HepG2 (cell line): ENCODE results near the gene RFX7. TPM values are rescaled to one million over a fixed set of nuclear protein-coding genes. Genes with fewer than 3 reads are reported as not detected.

Source experiments
- ATAC-seq: fragments of 200-7000 bp; cut with Tn5 transposase; 3 replicates; pipeline ENCODE4 v1.9.1; 2020; ENCODE audit warnings: mild to moderate bottlenecking, moderate library complexity
- BruUV-seq: library from RNA; stranded (reverse); fragments of 400-500 nt; replicated peaks from 2 replicates; lab custom pipeline; 2021; lab: Mats Ljungman, UMichigan
- CTCF ChIA-PET: fragments of 300-600 bp; formaldehyde crosslinking; extraction: SDS; loops from one replicate; lab custom pipeline; 2021; ENCODE audit warnings: low total read pairs, inconsistent platforms, low intra/inter-chr PET ratio; lab: Yijun Ruan, JAX
- POLR2A ChIA-PET: fragments of 350-600 bp; sonication (Branson Sonifier 250); formaldehyde crosslinking; loops from one replicate; lab custom pipeline; 2020; ENCODE audit warnings: antibody characterized with exemption, inconsistent platforms; lab: Yijun Ruan, JAX
- DNase-seq: peaks from one replicate; pipeline ENCODE4 v3.0.0-alpha.2; 2015; ENCODE audit warnings: low spot score
- FAIRE-seq: peaks from 3 replicates; lab custom pipeline; 2011; peaks lifted over from hg19 to GRCh38; lab: Jason Lieb, UNC
- H2AFZ ChIP-seq: one replicate; pipeline ENCODE4 v1.6.1; 2011; ENCODE audit warnings: low read length, inconsistent platforms
- H3K27ac ChIP-seq: fragments of 300-600 bp; 3 replicates; pipeline ENCODE4 v1.8.0; 2011; ENCODE audit warnings: mixed run types, mild to moderate bottlenecking, mixed read lengths, low read length, inconsistent platforms; ENCODE audit not compliant: insufficient read depth; ENCODE audit errors: extremely low read length
- H3K27me3 ChIP-seq, 2 experiments: fragments of 200-600 bp in 1 of 2; 2 replicates in 1 of 2; 3 replicates in 1 of 2; pipeline versions ENCODE4 v1.6.0 to v1.8.0; 2011; ENCODE audit warnings: low read length in 2 of 2, mild to moderate bottlenecking in 2 of 2, moderate library complexity in 2 of 2, inconsistent platforms in 1 of 2; ENCODE audit not compliant: insufficient read depth in 2 of 2, control insufficient read depth in 1 of 2
- H3K36me3 ChIP-seq, 2 experiments: fragments of 200-600 bp in 1 of 2; replicated peaks in 1 of 2; 2 replicates in 1 of 2; 3 replicates in 1 of 2; pipeline versions ENCODE4 v1.5.1 to v1.8.0; 2011; ENCODE audit warnings: low read length in 2 of 2, inconsistent platforms in 1 of 2; ENCODE audit not compliant: insufficient read depth in 2 of 2, control insufficient read depth in 1 of 2
- H3K4me1 ChIP-seq: 2 replicates; pipeline ENCODE4 v1.5.1; 2012; ENCODE audit warnings: low read length, inconsistent platforms; ENCODE audit not compliant: insufficient read depth
- H3K4me2 ChIP-seq: 2 replicates; pipeline ENCODE4 v1.6.0; 2011; ENCODE audit warnings: low read depth, low read length, inconsistent platforms
- H3K4me3 ChIP-seq, 3 experiments: fragments of 200-600 bp in 1 of 3; sonication (generic), shearing (Covaris generic) in 1 of 3; replicated peaks in 1 of 3; 2 replicates each; pipeline ENCODE4 v1.5.1; 2011 to 2016; ENCODE audit warnings: low read length in 3 of 3, inconsistent platforms in 2 of 3, low read depth in 2 of 3, mild to moderate bottlenecking in 2 of 3, control low read depth in 1 of 3, mixed read lengths in 1 of 3; ENCODE audit not compliant: insufficient read depth in 1 of 3
- H3K79me2 ChIP-seq: one replicate; pipeline ENCODE4 v1.6.1; 2011; ENCODE audit warnings: low read length, inconsistent platforms; ENCODE audit not compliant: insufficient read depth
- H3K9ac ChIP-seq: 2 replicates; pipeline ENCODE4 v1.6.0; 2011; ENCODE audit warnings: mild to moderate bottlenecking, low read depth, low read length, inconsistent platforms; ENCODE audit not compliant: insufficient read depth
- H3K9me3 ChIP-seq: 2 replicates; pipeline ENCODE4 v1.5.1; 2012; ENCODE audit warnings: mild to moderate bottlenecking, low read length
- H4K20me1 ChIP-seq: 2 replicates; pipeline ENCODE4 v1.6.0; 2011; ENCODE audit warnings: inconsistent platforms, mild to moderate bottlenecking, low read length, moderate library complexity; ENCODE audit not compliant: insufficient read depth
- ATF7-NPFF ChIP-seq: sonication (generic); formaldehyde crosslinking; IDR thresholded peaks from 2 replicates; pipeline ENCODE4 v1.8.1; 2023; ENCODE audit warnings: mild to moderate bottlenecking, low read depth, missing genetic modification reagents, moderate library complexity
- BHLHE40 ChIP-seq: IDR thresholded peaks from 2 replicates; pipeline ENCODE4 v1.6.1; 2011; ENCODE audit warnings: low read length, improper control_type of control experiment
- CEBPB ChIP-seq: IDR thresholded peaks from 2 replicates; pipeline ENCODE4 v1.6.1; 2011; ENCODE audit warnings: low read depth, low read length, improper control_type of control experiment, borderline replicate concordance
- FOSL1 ChIP-seq: sonication (generic); formaldehyde crosslinking; IDR thresholded peaks from 2 replicates; pipeline ENCODE4 v1.9.0; 2021; ENCODE audit warnings: missing genetic modification reagents, borderline replicate concordance
- HNRNPL ChIP-seq: fragments of 200-400 bp; formaldehyde crosslinking; IDR thresholded peaks from 2 replicates; pipeline ENCODE4 v1.6.1; 2017; ENCODE audit warnings: mild to moderate bottlenecking, low read depth, low read length
- PCBP1 ChIP-seq: fragments of 200-400 bp; formaldehyde crosslinking; IDR thresholded peaks from 2 replicates; pipeline ENCODE4 v1.6.1; 2017; ENCODE audit warnings: mild to moderate bottlenecking, low read depth, low read length, borderline replicate concordance
- RAD21 ChIP-seq: fragments of 450-650 bp; formaldehyde crosslinking; IDR thresholded peaks from 2 replicates; pipeline ENCODE4 v1.5.0; 2020; ENCODE audit warnings: mild to moderate bottlenecking
- SP2 ChIP-seq: sonication (generic); formaldehyde crosslinking; IDR thresholded peaks from 2 replicates; pipeline ENCODE4 v1.5.1; 2020; ENCODE audit warnings: mild to moderate bottlenecking, missing genetic modification reagents
- ZMYM2 ChIP-seq: sonication (generic); formaldehyde crosslinking; IDR thresholded peaks from 2 replicates; pipeline ENCODE4 v1.8.0; 2022; ENCODE audit warnings: mild to moderate bottlenecking, missing genetic modification reagents
- ZNF296 ChIP-seq: sonication (generic); formaldehyde crosslinking; conservative IDR thresholded peaks from 2 replicates; pipeline ENCODE4 v1.5.0; 2020; ENCODE audit warnings: mild to moderate bottlenecking, missing genetic modification reagents
- ZNF329 ChIP-seq: sonication (generic); formaldehyde crosslinking; IDR thresholded peaks from 2 replicates; pipeline ENCODE4 v1.9.0; 2021; ENCODE audit warnings: low read depth, mild to moderate bottlenecking, missing genetic modification reagents
- ZNF713 ChIP-seq: sonication (generic); formaldehyde crosslinking; IDR thresholded peaks from 2 replicates; pipeline ENCODE4 v1.4.0; 2020; ENCODE audit warnings: mild to moderate bottlenecking, missing genetic modification reagents
- ZZZ3 ChIP-seq: sonication (generic); formaldehyde crosslinking; IDR thresholded peaks from 2 replicates; pipeline ENCODE4 v1.4.0; 2020; ENCODE audit warnings: missing genetic modification reagents, mild to moderate bottlenecking, borderline replicate concordance
- WGBS: methylation state at CpG from one replicate; pipeline ENCODE4 v1.1.6; 2017; ENCODE audit warnings: low lambda C conversion rate; 5-methylcytosine and 5-hydroxymethylcytosine counted together
- in situ Hi-C: cut with HindIII; loops from 2 replicates; pipeline ENCODE4 v1.10.0; 2017; ENCODE audit warnings: low pct_unique_long_range_greater_than_20kb; ENCODE audit not compliant: extremely low pct_ligation_motif_present
- intact Hi-C: fragments of 100-400 bp; cut with micrococcal nuclease; formaldehyde crosslinking; loops from one replicate; pipeline ENCODE4 v1.10.0; 2022; ENCODE audit not compliant: unreplicated experiment
- polyA plus RNA-seq, 8 experiments: library from polyadenylated mRNA; depleted of rRNA in 3 of 8; stranded (reverse) in 7 of 8; unstranded in 1 of 8; fragments of >200 nt; fragmentation: Illumina TruSeq in 4 of 8; extraction: Trizol in 4 of 8; gene quantifications; 2 replicates each; pipeline versions ENCODE4 v1.2.1 to v1.2.3, GENCODE V29; 2011 to 2016; ENCODE audit warnings: low read depth in 4 of 8, missing spikeins in 1 of 8, mixed read lengths in 1 of 8; ENCODE audit not compliant: insufficient read depth in 1 of 8
- total RNA-seq, 5 experiments: library from RNA; depleted of rRNA; stranded (reverse); fragments of >200 nt; fragmentation: Illumina TruSeq; extraction: Trizol; gene quantifications; 2 replicates each; pipeline ENCODE4 v1.2.3, GENCODE V29; 2016; ENCODE audit warnings: low read depth in 1 of 5
- TF ChIP-seq, protein P1 (sequence below): sonication (generic); formaldehyde crosslinking; IDR thresholded peaks from 2 replicates; pipeline ENCODE4 v1.5.0; 2020; ENCODE audit warnings: mild to moderate bottlenecking, missing genetic modification reagents

Gene RFX7
- total and polyA plus RNA-seq, 2 of the 13 experiments (the other 11 are each of a cell fraction or from before 2014, with no cell fraction given) = 8.5 to 10.4 TPM

GRCh38 chr15:56236197-56236596, 7.5 kb downstream of the RFX7 start (continued):
- TF ChIP-seq ZZZ3 (CRISPR knock-in tag) (no peak), BHLHE40 (no peak), HNRNPL (no peak), FOSL1 (CRISPR knock-in tag) (no peak), ATF7-NPFF (CRISPR knock-in tag) (no peak)

- H3K4me3 ChIP-seq = no peak overlapping the region
- POLR2A ChIA-PET = no interaction called here
- no peak overlapping the region for H3K4me2 ChIP-seq
- DNase-seq = no peak
- TF ChIP-seq CEBPB (no peak), ZMYM2 (CRISPR knock-in tag) (no peak), ZNF713 (CRISPR knock-in tag) (no peak), RAD21 (CRISPR knock-in tag) (no peak), ZNF329 (no peak), SP2 (CRISPR knock-in tag) (no peak), ZNF296 (no peak), PCBP1 (no peak)
- TF ChIP-seq, protein P1, sequence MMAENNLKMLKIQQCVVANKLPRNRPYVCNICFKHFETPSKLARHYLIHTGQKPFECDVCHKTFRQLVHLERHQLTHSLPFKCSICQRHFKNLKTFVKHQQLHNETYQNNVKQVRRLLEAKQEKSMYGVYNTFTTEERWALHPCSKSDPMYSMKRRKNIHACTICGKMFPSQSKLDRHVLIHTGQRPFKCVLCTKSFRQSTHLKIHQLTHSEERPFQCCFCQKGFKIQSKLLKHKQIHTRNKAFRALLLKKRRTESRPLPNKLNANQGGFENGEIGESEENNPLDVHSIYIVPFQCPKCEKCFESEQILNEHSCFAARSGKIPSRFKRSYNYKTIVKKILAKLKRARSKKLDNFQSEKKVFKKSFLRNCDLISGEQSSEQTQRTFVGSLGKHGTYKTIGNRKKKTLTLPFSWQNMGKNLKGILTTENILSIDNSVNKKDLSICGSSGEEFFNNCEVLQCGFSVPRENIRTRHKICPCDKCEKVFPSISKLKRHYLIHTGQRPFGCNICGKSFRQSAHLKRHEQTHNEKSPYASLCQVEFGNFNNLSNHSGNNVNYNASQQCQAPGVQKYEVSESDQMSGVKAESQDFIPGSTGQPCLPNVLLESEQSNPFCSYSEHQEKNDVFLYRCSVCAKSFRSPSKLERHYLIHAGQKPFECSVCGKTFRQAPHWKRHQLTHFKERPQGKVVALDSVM (CRISPR knock-in tag) = no peak
- 96% methylated on average over 4 of the region's 4 CpGs for WGBS
- no peak overlapping the region for H3K9ac ChIP-seq
- intact Hi-C loops = no loop called here
- in situ Hi-C loops = no loop called here
- no peak for FAIRE-seq
- no peaks in the 10 kb centered on the region for H4K20me1 ChIP-seq
- no TSS peak for BruUV-seq
- H3K9me3 ChIP-seq = peaks cover 35% of the 10 kb centered on the region
- no peak for ATAC-seq
- H3K4me1 ChIP-seq = 0 out of 2 replicates have a peak, but pooled peaks cover 7% of the 10 kb centered on the region
- H3K79me2 ChIP-seq = peaks cover 59% of the 10 kb centered on the region
- H3K27ac ChIP-seq = no peak overlapping the region
- H3K27me3 ChIP-seq = no peaks in the 10 kb centered on the region
- H2AFZ ChIP-seq = no peak overlapping the region
- H3K36me3 ChIP-seq = peaks cover 10 to 45% of the 10 kb centered on the region in 2 experiments
- CTCF ChIA-PET = no interaction called here
These were observed 8.9 kb downstream of the RFX7 start for GRCh38 chr15:56234804-56235203.
